ENCODE results near the gene SENP8. TPM values are rescaled to one million over a fixed set of nuclear protein-coding genes. Genes with fewer than 3 reads are reported as not detected.

SENP8 gene
- total and polyA plus RNA-seq, 4 donors, result 1.5 to 3.5 (median 2.6) TPM

GRCh38 chr15:72141171-72142084 is 23.2 kb downstream of the SENP8 start:
- Histone ChIP-seq H3K9me3 (ENCODE audit: control insufficient read depth in 4 of 4, insufficient read depth in 3 of 4, low read length in 3 of 4) (no peaks in the 10 kb centered on the region), H3K4me3 (no peak overlapping the region), H3K27me3 (ENCODE audit: control insufficient read depth in 3 of 3, insufficient read depth in 3 of 3, low read length in 2 of 3) (no peaks in the 10 kb centered on the region), H3K27ac (ENCODE audit: low read depth in 1 of 2, low read length in 1 of 2) (peak overlapping the region in 1 of 2 donors; percentile 22), H3K9ac (ENCODE audit: insufficient read depth in 1 of 2, low read length in 2 of 2) (no peak overlapping the region), H3K36me3 (ENCODE audit: control insufficient read depth in 4 of 4, insufficient read depth in 4 of 4, low read length in 4 of 4) (peaks cover 0 to 6% (median 0%) of the 10 kb centered on the region in 4 donors), H3K4me1 (ENCODE audit: control insufficient read depth in 5 of 5, insufficient read depth in 5 of 5, low read length in 5 of 5) (peaks cover 0 to 22% (median 4%) of the 10 kb centered on the region in 5 donors)
- no peak for TF ChIP-seq CTCF (IDR thresholded peaks at IDR 0.05; ENCODE audit: control extremely low read depth, extremely low read depth)
- DNase-seq, result no peak
- 47 to 60% methylated on average over 4 of the region's 4 CpGs for WGBS, 2 donors
- ATAC-seq (ENCODE audit: insufficient read depth, low FRiP score), result no peak

GRCh38 chr15:72146221-72146620 is 28.0 kb downstream of the SENP8 start:
- no peaks in the 10 kb centered on the region for H3K9me3 ChIP-seq (ENCODE audit: control insufficient read depth in 4 of 4, insufficient read depth in 3 of 4, low read length in 3 of 4)
- H3K27me3 ChIP-seq (ENCODE audit: control insufficient read depth in 3 of 3, insufficient read depth in 3 of 3, low read length in 2 of 3), result no peaks in the 10 kb centered on the region
- DNase-seq (no peak), ATAC-seq (ENCODE audit: insufficient read depth, low FRiP score) (no peak)
- no peaks in the 10 kb centered on the region for H3K36me3 ChIP-seq (ENCODE audit: control insufficient read depth in 4 of 4, insufficient read depth in 4 of 4, low read length in 4 of 4)
- H3K4me3 ChIP-seq, result no peak overlapping the region
- H3K9ac ChIP-seq (ENCODE audit: insufficient read depth in 1 of 2, low read length in 2 of 2), result no peak overlapping the region
- TF ChIP-seq CTCF (IDR thresholded peaks at IDR 0.05; ENCODE audit: control extremely low read depth, extremely low read depth), result no peak
- H3K4me1 ChIP-seq (ENCODE audit: control insufficient read depth in 5 of 5, insufficient read depth in 5 of 5, low read length in 5 of 5), result peaks cover 0 to 9% (median 0%) of the 10 kb centered on the region in 5 donors
- 87 to 95% methylated on average over 3 of the region's 3 CpGs for WGBS, 2 donors
- H3K27ac ChIP-seq (ENCODE audit: low read depth in 1 of 2, low read length in 1 of 2), result no peak overlapping the region

- no peak for DNase-seq
- H3K9ac ChIP-seq (ENCODE audit: insufficient read depth in 1 of 2, low read length in 2 of 2), result no peak overlapping the region
- H3K27ac ChIP-seq (ENCODE audit: low read depth in 1 of 2, low read length in 1 of 2), result no peak overlapping the region
- H3K36me3 ChIP-seq (ENCODE audit: control insufficient read depth in 4 of 4, insufficient read depth in 4 of 4, low read length in 4 of 4), result no peaks in the 10 kb centered on the region
- H3K4me1 ChIP-seq (ENCODE audit: control insufficient read depth in 5 of 5, insufficient read depth in 5 of 5, low read length in 5 of 5), result peaks cover 0 to 6% (median 0%) of the 10 kb centered on the region in 5 donors
- H3K27me3 ChIP-seq (ENCODE audit: control insufficient read depth in 3 of 3, insufficient read depth in 3 of 3, low read length in 2 of 3), result no peaks in the 10 kb centered on the region
- TF ChIP-seq CTCF (IDR thresholded peaks at IDR 0.05; ENCODE audit: control extremely low read depth, extremely low read depth), result no peak
- no peak overlapping the region for H3K4me3 ChIP-seq
- no peak for ATAC-seq (ENCODE audit: insufficient read depth, low FRiP score)
- no peaks in the 10 kb centered on the region for H3K9me3 ChIP-seq (ENCODE audit: control insufficient read depth in 4 of 4, insufficient read depth in 3 of 4, low read length in 3 of 4)
These were observed 28.7 kb downstream of the SENP8 start for GRCh38 chr15:72146934-72147333.
